ENCODE data around the gene TCEANC2.

Gene TCEANC2

GRCh38 chr1:54105736-54106269 is 52.4 kb downstream of the TCEANC2 start:
- ATAC-seq = no peak
- TF ChIP-seq OSR1 (CRISPR knock-in tag; IDR thresholded peaks at IDR 0.05) = no peak
- no peak for TF ChIP-seq RARB (CRISPR knock-in tag; IDR thresholded peaks at IDR 0.05)
- no peak for TF ChIP-seq ISL1 (CRISPR knock-in tag; IDR thresholded peaks at IDR 0.05)
- no peak for TF ChIP-seq ZFP30 (CRISPR knock-in tag; IDR thresholded peaks at IDR 0.05)
- TF ChIP-seq POU6F1 (CRISPR knock-in tag; IDR thresholded peaks at IDR 0.05; ENCODE audit: borderline replicate concordance, low read depth) = no peak
- TF ChIP-seq CSRNP3 (CRISPR knock-in tag; IDR thresholded peaks at IDR 0.05) = no peak
- no peak for TF ChIP-seq PATZ1 (CRISPR knock-in tag; IDR thresholded peaks at IDR 0.05; ENCODE audit: borderline replicate concordance)

GRCh38 chr1:54107131-54107530 is 53.7 kb downstream of the TCEANC2 start:
- peak; percentile 66; the same call in 2 of the 3 replicates for ATAC-seq
- TF ChIP-seq BACH2 (CRISPR knock-in tag; IDR thresholded peaks at IDR 0.05; ENCODE audit: borderline replicate concordance) (no peak), ZNF8 (CRISPR knock-in tag; IDR thresholded peaks at IDR 0.05) (no peak), GLIS3 (CRISPR knock-in tag; IDR thresholded peaks at IDR 0.05) (no peak), ZNF565 (CRISPR knock-in tag; conservative IDR thresholded peaks at IDR 0.05; ENCODE audit: low read depth) (no peak), PATZ1 (CRISPR knock-in tag; IDR thresholded peaks at IDR 0.05; ENCODE audit: borderline replicate concordance) (no peak), RARB (CRISPR knock-in tag; IDR thresholded peaks at IDR 0.05) (no peak), ISL1 (CRISPR knock-in tag; IDR thresholded peaks at IDR 0.05) (no peak), POU6F1 (CRISPR knock-in tag; IDR thresholded peaks at IDR 0.05; ENCODE audit: borderline replicate concordance, low read depth) (no peak), CSRNP3 (CRISPR knock-in tag; IDR thresholded peaks at IDR 0.05) (no peak), CSDC2 (CRISPR knock-in tag; IDR thresholded peaks at IDR 0.05) (no peak), ZFP3 (CRISPR knock-in tag; IDR thresholded peaks at IDR 0.05) (no peak), ZC3H10 (CRISPR knock-in tag; IDR thresholded peaks at IDR 0.05) (no peak)

GRCh38 chr1:54108156-54108555 is 54.7 kb downstream of the TCEANC2 start:
- no peak for ATAC-seq
- TF ChIP-seq CREB5 (CRISPR knock-in tag; IDR thresholded peaks at IDR 0.05; ENCODE audit: low read depth) = no peak
- TF ChIP-seq CSDC2 (CRISPR knock-in tag; IDR thresholded peaks at IDR 0.05) = no peak
- TF ChIP-seq ESRRG (CRISPR knock-in tag; IDR thresholded peaks at IDR 0.05) = no peak
- TF ChIP-seq ZNF8 (CRISPR knock-in tag; IDR thresholded peaks at IDR 0.05) = no peak
- TF ChIP-seq ZNF565 (CRISPR knock-in tag; conservative IDR thresholded peaks at IDR 0.05; ENCODE audit: low read depth) = no peak
- no peak for TF ChIP-seq BACH2 (CRISPR knock-in tag; IDR thresholded peaks at IDR 0.05; ENCODE audit: borderline replicate concordance)
- TF ChIP-seq ARNTL (CRISPR knock-in tag; IDR thresholded peaks at IDR 0.05; ENCODE audit: borderline replicate concordance, low read depth) = no peak
- TF ChIP-seq SNAI2 (CRISPR knock-in tag; IDR thresholded peaks at IDR 0.05) = no peak
- TF ChIP-seq ZNF70 (CRISPR knock-in tag; IDR thresholded peaks at IDR 0.05) = no peak

Data from SK-N-SH treated with all-trans-retinoic acid at 6 μM for 48 hours (cell line).